Measurements from ENCODE around the gene NDUFA13.

The NDUFA13 gene

GRCh38 chr19:19485998-19486290 is 30.1 kb upstream of the NDUFA13 start:
- in situ Hi-C loops (cut with MboI; ENCODE audit: low pct_unique_long_range_greater_than_20kb, low sequenced_read_pairs, unreplicated experiment), result loop anchor here (25.0 kb wide), 1 partner anchor 324 kb away; the partner anchor contains the start of gene MEF2B
- DNase-seq (ENCODE audit: low spot score), result no peak
- no peak for TF ChIP-seq CTCF (IDR thresholded peaks at IDR 0.05; ENCODE audit: extremely low read depth, insufficient read depth, missing control alignments)

GRCh38 chr19:19486343-19487076 is 29.5 kb upstream of the NDUFA13 start:
- no peak for TF ChIP-seq CTCF (IDR thresholded peaks at IDR 0.05; ENCODE audit: extremely low read depth, insufficient read depth, missing control alignments)
- in situ Hi-C loops (cut with MboI; ENCODE audit: low pct_unique_long_range_greater_than_20kb, low sequenced_read_pairs, unreplicated experiment), result loop anchor here (25.0 kb wide), 1 partner anchor 324 kb away; the partner anchor contains the start of gene MEF2B
- DNase-seq (ENCODE audit: low spot score), result no peak

GRCh38 chr19:19487077-19487949 is 28.7 kb upstream of the NDUFA13 start:
- in situ Hi-C loops (cut with MboI; ENCODE audit: low pct_unique_long_range_greater_than_20kb, low sequenced_read_pairs, unreplicated experiment), result loop anchor here (25.0 kb wide), 1 partner anchor 325 kb away; the partner anchor contains the start of gene MEF2B
- no peak for TF ChIP-seq CTCF (IDR thresholded peaks at IDR 0.05; ENCODE audit: extremely low read depth, insufficient read depth, missing control alignments)
- DNase-seq (ENCODE audit: low spot score), result no peak

- DNase-seq (ENCODE audit: low spot score), result no peak
- no peak for TF ChIP-seq CTCF (IDR thresholded peaks at IDR 0.05; ENCODE audit: extremely low read depth, insufficient read depth, missing control alignments)
- in situ Hi-C loops (cut with MboI; ENCODE audit: low pct_unique_long_range_greater_than_20kb, low sequenced_read_pairs, unreplicated experiment), result loop anchor here (25.0 kb wide), 1 partner anchor 326 kb away; the partner anchor contains the start of gene MEF2B
These were observed 27.8 kb upstream of the NDUFA13 start for GRCh38 chr19:19487950-19488874.

GRCh38 chr19:19488875-19489690 is 26.9 kb upstream of the NDUFA13 start:
- peak; percentile 80 for DNase-seq (ENCODE audit: low spot score)
- in situ Hi-C loops (cut with MboI; ENCODE audit: low pct_unique_long_range_greater_than_20kb, low sequenced_read_pairs, unreplicated experiment), result loop anchor here (25.0 kb wide), 1 partner anchor 327 kb away; the partner anchor contains the start of gene MEF2B
- TF ChIP-seq CTCF (IDR thresholded peaks at IDR 0.05; ENCODE audit: extremely low read depth, insufficient read depth, missing control alignments), result no peak
